ENCODE measurements around the gene SCN5A. TPM values are rescaled to one million over a fixed set of nuclear protein-coding genes. Genes with fewer than 3 reads are reported as not detected.

The SCN5A gene
- total and polyA plus RNA-seq, 2 experiments from 2014 or later: 0.97 to 1.3 TPM

GRCh38 chr3:38599886-38600285, 49.6 kb downstream of the SCN5A start:
- Histone ChIP-seq H3K9me2 (replicated peaks; ENCODE audit: insufficient read depth) (no peaks in the 10 kb centered on the region), H3K27ac (no peak overlapping the region), H3K79me2 (no peaks in the 10 kb centered on the region), H3K9me3 (ENCODE audit: low read depth) (no peaks in the 10 kb centered on the region), H3K4me3 (no peak overlapping the region), H3K4me1 (ENCODE audit: insufficient read depth) (no peaks in the 10 kb centered on the region), H3K4me2 (no peak overlapping the region), H4K20me1 (ENCODE audit: insufficient read depth, poor library complexity, severe bottlenecking) (no peaks in the 10 kb centered on the region), H2AFZ (no peak overlapping the region), H3K27me3 (no peaks in the 10 kb centered on the region), H3K36me3 (replicated peaks; ENCODE audit: insufficient read depth, low read depth) (no peaks in the 10 kb centered on the region)
- WGBS (ENCODE audit: low lambda C conversion rate, missing lambda C conversion rate): 90% methylated on average over 2 of the region's 2 CpGs
- TF ChIP-seq EZH2phosphoT487 (IDR thresholded peaks at IDR 0.05; ENCODE audit: low read depth, severe bottlenecking, unreplicated experiment) (no peak), EZH2 (IDR thresholded peaks at IDR 0.05; ENCODE audit: borderline replicate concordance) (no peak), CTCF (IDR thresholded peaks at IDR 0.05; ENCODE audit: poor library complexity) (no peak)
- no peak for DNase-seq (ENCODE audit: low spot score)

- no peak overlapping the region for H3K4me2 ChIP-seq
- no peak overlapping the region for H3K27ac ChIP-seq
- no peaks in the 10 kb centered on the region for H3K79me2 ChIP-seq
- no peaks in the 10 kb centered on the region for H3K9me2 ChIP-seq (replicated peaks; ENCODE audit: insufficient read depth)
- H3K4me3 ChIP-seq: no peak overlapping the region
- TF ChIP-seq EZH2 (IDR thresholded peaks at IDR 0.05; ENCODE audit: borderline replicate concordance) (no peak), EZH2phosphoT487 (IDR thresholded peaks at IDR 0.05; ENCODE audit: low read depth, severe bottlenecking, unreplicated experiment) (no peak), CTCF (IDR thresholded peaks at IDR 0.05; ENCODE audit: poor library complexity) (no peak)
- no peaks in the 10 kb centered on the region for H3K9me3 ChIP-seq (ENCODE audit: low read depth)
- H3K27me3 ChIP-seq: no peaks in the 10 kb centered on the region
- H3K36me3 ChIP-seq (replicated peaks; ENCODE audit: insufficient read depth, low read depth): no peaks in the 10 kb centered on the region
- no peaks in the 10 kb centered on the region for H4K20me1 ChIP-seq (ENCODE audit: insufficient read depth, poor library complexity, severe bottlenecking)
- H3K4me1 ChIP-seq (ENCODE audit: insufficient read depth): no peaks in the 10 kb centered on the region
- DNase-seq (ENCODE audit: low spot score): no peak
- H2AFZ ChIP-seq: no peak overlapping the region
- 96% methylated on average over 13 of the region's 13 CpGs for WGBS (ENCODE audit: low lambda C conversion rate, missing lambda C conversion rate)
These were observed 50.7 kb downstream of the SCN5A start for GRCh38 chr3:38598791-38599190.

GRCh38 chr3:38597502-38598060, 51.9 kb downstream of the SCN5A start:
- no peaks in the 10 kb centered on the region for H4K20me1 ChIP-seq (ENCODE audit: insufficient read depth, poor library complexity, severe bottlenecking)
- H3K27me3 ChIP-seq: no peaks in the 10 kb centered on the region
- no peaks in the 10 kb centered on the region for H3K4me1 ChIP-seq (ENCODE audit: insufficient read depth)
- H3K9me3 ChIP-seq (ENCODE audit: low read depth): no peaks in the 10 kb centered on the region
- H3K79me2 ChIP-seq: no peaks in the 10 kb centered on the region
- H3K4me2 ChIP-seq: no peak overlapping the region
- TF ChIP-seq EZH2 (IDR thresholded peaks at IDR 0.05; ENCODE audit: borderline replicate concordance): no peak
- TF ChIP-seq EZH2phosphoT487 (IDR thresholded peaks at IDR 0.05; ENCODE audit: low read depth, severe bottlenecking, unreplicated experiment): no peak
- H3K27ac ChIP-seq: no peak overlapping the region
- H3K36me3 ChIP-seq (replicated peaks; ENCODE audit: insufficient read depth, low read depth): no peaks in the 10 kb centered on the region
- no peak overlapping the region for H3K4me3 ChIP-seq
- 93% methylated on average over 12 of the region's 12 CpGs for WGBS (ENCODE audit: low lambda C conversion rate, missing lambda C conversion rate)
- no peak overlapping the region for H2AFZ ChIP-seq
- no peak for DNase-seq (ENCODE audit: low spot score)
- no peaks in the 10 kb centered on the region for H3K9me2 ChIP-seq (replicated peaks; ENCODE audit: insufficient read depth)

GRCh38 chr3:38595393-38595792, 54.1 kb downstream of the SCN5A start:
- no peak overlapping the region for H3K27ac ChIP-seq
- no peak for TF ChIP-seq EZH2phosphoT487 (IDR thresholded peaks at IDR 0.05; ENCODE audit: low read depth, severe bottlenecking, unreplicated experiment)
- TF ChIP-seq CTCF (IDR thresholded peaks at IDR 0.05; ENCODE audit: poor library complexity): no peak
- TF ChIP-seq EZH2 (IDR thresholded peaks at IDR 0.05; ENCODE audit: borderline replicate concordance): no peak
- H4K20me1 ChIP-seq (ENCODE audit: insufficient read depth, poor library complexity, severe bottlenecking): no peaks in the 10 kb centered on the region
- no peak for DNase-seq (ENCODE audit: low spot score)
- H3K36me3 ChIP-seq (replicated peaks; ENCODE audit: insufficient read depth, low read depth): no peaks in the 10 kb centered on the region
- H3K27me3 ChIP-seq: peaks cover 2% of the 10 kb centered on the region
- no peak overlapping the region for H3K4me2 ChIP-seq
- no peaks in the 10 kb centered on the region for H3K79me2 ChIP-seq
- no peaks in the 10 kb centered on the region for H3K9me3 ChIP-seq (ENCODE audit: low read depth)
- no peak overlapping the region for H2AFZ ChIP-seq
- H3K4me3 ChIP-seq: no peak overlapping the region
- WGBS (ENCODE audit: low lambda C conversion rate, missing lambda C conversion rate): 79% methylated on average over 6 of the region's 6 CpGs
- peaks cover 3% of the 10 kb centered on the region for H3K4me1 ChIP-seq (ENCODE audit: insufficient read depth)
- no peaks in the 10 kb centered on the region for H3K9me2 ChIP-seq (replicated peaks; ENCODE audit: insufficient read depth)

All from hepatocyte (in vitro differentiated cells).